GM21367 (cell line): ENCODE measurements around the gene EVA1C.
"Not testable (repeated sequence)": the region's sequence is repeated elsewhere in the genome, so short reads cannot be mapped to it uniquely, and the experiment has no call there.

Experiments
- ATAC-seq: cut with Tn5 transposase; IDR thresholded peaks from one replicate; pipeline ENCODE4 v1.9.1; 2021; ENCODE audit not compliant: unreplicated experiment

EVA1C gene

GRCh38 chr21:32494934-32495709, 82.6 kb downstream of the EVA1C start:
- ATAC-seq, result no peak

- ATAC-seq, result no peak
Measured at GRCh38 chr21:32496568-32496967, 84.1 kb downstream of the EVA1C start.

GRCh38 chr21:32499249-32500055, 86.9 kb downstream of the EVA1C start:
- ATAC-seq, result no peak

- ATAC-seq, result not testable (repeated sequence)
Measured at GRCh38 chr21:32503641-32504040, 91.1 kb downstream of the EVA1C start.

- not testable (repeated sequence) for ATAC-seq
Measured at GRCh38 chr21:32505767-32506166, 93.3 kb downstream of the EVA1C start.

- not testable (repeated sequence) for ATAC-seq
Measured at GRCh38 chr21:32506411-32506965, 94.0 kb downstream of the EVA1C start.

GRCh38 chr21:32507342-32507919, 94.9 kb downstream of the EVA1C start:
- no peak for ATAC-seq

- not testable (repeated sequence) for ATAC-seq
Measured at GRCh38 chr21:32508036-32508435, 95.5 kb downstream of the EVA1C start.

GRCh38 chr21:32508558-32508957, 96.1 kb downstream of the EVA1C start:
- ATAC-seq, result no peak

- not testable (repeated sequence) for ATAC-seq
Measured at GRCh38 chr21:32508975-32509374, 96.5 kb downstream of the EVA1C start.

GRCh38 chr21:32514275-32515055, 102.0 kb downstream of the EVA1C start:
- ATAC-seq, result no peak

- no peak for ATAC-seq
Measured at GRCh38 chr21:32515874-32516273, 103.4 kb downstream of the EVA1C start.

- ATAC-seq, result no peak
Measured at GRCh38 chr21:32516756-32517649, 104.5 kb downstream of the EVA1C start.

- ATAC-seq, result no peak
Measured at GRCh38 chr21:32519945-32520874, 107.7 kb downstream of the EVA1C start.

- ATAC-seq, result no peak
Measured at GRCh38 chr21:32520875-32521735, 108.6 kb downstream of the EVA1C start.

GRCh38 chr21:32521736-32522355, 109.3 kb downstream of the EVA1C start:
- ATAC-seq, result no peak

GRCh38 chr21:32523463-32523862, 111.0 kb downstream of the EVA1C start:
- ATAC-seq, result no peak
